ENCODE measurements around the gene ZC3H18.

The ZC3H18 gene

GRCh38 chr16:88653596-88654362, 83.6 kb downstream of the ZC3H18 start:
- no peak for TF ChIP-seq MYC (IDR thresholded peaks at IDR 0.05; ENCODE audit: low read depth, low read length)
- no peak for TF ChIP-seq MAX (IDR thresholded peaks at IDR 0.05; ENCODE audit: low read depth, low read length)
- no peak for TF ChIP-seq CTCF (IDR thresholded peaks at IDR 0.05; ENCODE audit: low read depth, low read length)
- no peak for TF ChIP-seq POLR2A (IDR thresholded peaks at IDR 0.05; ENCODE audit: extremely low read depth, insufficient read length)
- no peak for DNase-seq (ENCODE audit: low read depth)
- H3K4me3 ChIP-seq (ENCODE audit: low read depth, low read length), result no peak overlapping the region

- no peak for DNase-seq (ENCODE audit: low read depth)
- TF ChIP-seq MYC (IDR thresholded peaks at IDR 0.05; ENCODE audit: low read depth, low read length) (no peak), MAX (IDR thresholded peaks at IDR 0.05; ENCODE audit: low read depth, low read length) (no peak), POLR2A (IDR thresholded peaks at IDR 0.05; ENCODE audit: extremely low read depth, insufficient read length) (no peak), CTCF (IDR thresholded peaks at IDR 0.05; ENCODE audit: low read depth, low read length) (no peak)
- no peak overlapping the region for H3K4me3 ChIP-seq (ENCODE audit: low read depth, low read length)
Measured at GRCh38 chr16:88654363-88655052, 84.3 kb downstream of the ZC3H18 start.

- H3K4me3 ChIP-seq (ENCODE audit: low read depth, low read length), result no peak overlapping the region
- no peak for DNase-seq (ENCODE audit: low read depth)
- TF ChIP-seq MAX (IDR thresholded peaks at IDR 0.05; ENCODE audit: low read depth, low read length) (no peak), POLR2A (IDR thresholded peaks at IDR 0.05; ENCODE audit: extremely low read depth, insufficient read length) (no peak), MYC (IDR thresholded peaks at IDR 0.05; ENCODE audit: low read depth, low read length) (no peak), CTCF (IDR thresholded peaks at IDR 0.05; ENCODE audit: low read depth, low read length) (no peak)
Measured at GRCh38 chr16:88655053-88655732, 85.0 kb downstream of the ZC3H18 start.

- DNase-seq (ENCODE audit: low read depth), result no peak
- TF ChIP-seq POLR2A (IDR thresholded peaks at IDR 0.05; ENCODE audit: extremely low read depth, insufficient read length), result no peak
- TF ChIP-seq MYC (IDR thresholded peaks at IDR 0.05; ENCODE audit: low read depth, low read length), result peak; percentile 82
- TF ChIP-seq CTCF (IDR thresholded peaks at IDR 0.05; ENCODE audit: low read depth, low read length), result no peak
- TF ChIP-seq MAX (IDR thresholded peaks at IDR 0.05; ENCODE audit: low read depth, low read length), result peak; percentile 50; the same call in 1 of the 2 replicates
- no peak overlapping the region for H3K4me3 ChIP-seq (ENCODE audit: low read depth, low read length)
Measured at GRCh38 chr16:88655733-88656281, 85.6 kb downstream of the ZC3H18 start.

- TF ChIP-seq CTCF (IDR thresholded peaks at IDR 0.05; ENCODE audit: low read depth, low read length) (no peak), MYC (IDR thresholded peaks at IDR 0.05; ENCODE audit: low read depth, low read length) (no peak), MAX (IDR thresholded peaks at IDR 0.05; ENCODE audit: low read depth, low read length) (no peak), POLR2A (IDR thresholded peaks at IDR 0.05; ENCODE audit: extremely low read depth, insufficient read length) (no peak)
Measured at GRCh38 chr16:88656291-88656980, 86.2 kb downstream of the ZC3H18 start.

More at GRCh38 chr16:88656291-88656980, 86.2 kb downstream of the ZC3H18 start:
- DNase-seq (ENCODE audit: low read depth), result no peak
- H3K4me3 ChIP-seq (ENCODE audit: low read depth, low read length), result no peak overlapping the region

Data from NB4 (cell line).